Jurkat, Clone E6-1 (cell line): ENCODE data around the gene C16orf82.
"Not testable (repeated sequence)": the region's sequence is repeated elsewhere in the genome, so short reads cannot be mapped to it uniquely, and the experiment has no call there.

Source experiments
- DNase-seq: peaks from one replicate; pipeline ENCODE4 v3.0.0-alpha.2; 2011; ENCODE audit warnings: low read depth, low spot score
- H3K4me3 ChIP-seq: 2 replicates; pipeline ENCODE4 v1.5.1; 2011; ENCODE audit warnings: mild to moderate bottlenecking, low read length, control low read depth, moderate library complexity

C16orf82 gene

DNA sequence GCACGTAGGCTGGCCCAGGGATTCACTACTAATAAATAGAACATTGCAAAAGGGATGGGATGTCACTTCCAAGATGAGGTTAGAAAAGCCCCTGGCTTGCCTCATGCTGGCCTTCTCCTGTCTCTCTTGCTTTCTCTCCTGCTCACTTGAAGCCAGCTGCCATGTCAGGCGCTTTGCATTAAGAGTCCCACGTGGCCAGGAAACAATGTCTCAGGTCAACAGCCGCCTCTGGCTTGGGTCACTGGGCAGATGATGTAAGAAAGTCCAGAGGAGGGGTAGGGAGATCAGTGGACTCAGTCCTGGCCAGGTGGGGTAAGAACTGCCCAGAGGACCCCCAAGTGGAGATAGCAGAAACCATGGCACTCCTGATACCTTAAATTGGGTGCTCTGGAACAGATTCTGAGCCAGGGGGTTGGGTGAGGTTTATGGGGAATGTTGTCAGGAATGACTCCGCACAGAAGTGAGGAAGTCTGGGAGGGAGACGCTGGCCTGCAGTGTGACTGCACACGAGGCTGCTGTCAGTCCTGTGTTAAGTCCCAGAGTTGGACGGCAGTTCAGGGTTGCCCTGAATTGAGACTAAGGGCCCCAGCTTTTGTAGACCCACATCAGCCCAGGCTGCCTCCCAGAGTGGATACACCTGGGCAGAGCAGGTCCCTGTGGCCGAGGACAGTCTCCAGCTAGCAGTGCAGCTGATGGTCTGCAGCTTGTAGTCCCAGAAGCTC, 17.7 kb downstream of the C16orf82 start:
- DNase-seq: no peak
- H3K4me3 ChIP-seq: no peak overlapping the region

DNA sequence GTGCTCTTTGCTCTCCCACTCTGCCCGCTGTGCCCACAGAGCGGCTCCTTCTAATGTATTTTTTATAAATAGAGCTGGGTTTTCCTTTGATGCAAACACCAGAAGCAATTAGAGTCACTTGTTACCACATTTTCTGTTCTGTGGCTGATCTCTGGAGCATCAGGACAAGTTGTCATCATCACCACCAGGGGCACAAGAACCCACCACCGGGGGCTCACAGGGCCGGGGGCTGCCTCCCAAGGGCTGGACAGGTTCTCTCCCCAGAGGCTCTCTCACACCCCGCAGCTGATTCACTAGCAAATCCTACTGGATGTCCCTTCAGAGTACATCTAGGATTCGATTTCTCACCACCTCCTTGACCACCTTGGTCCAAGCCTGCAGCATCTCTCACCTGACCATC, 18.5 kb downstream of the C16orf82 start:
- no peak for DNase-seq
- no peak overlapping the region for H3K4me3 ChIP-seq

DNA sequence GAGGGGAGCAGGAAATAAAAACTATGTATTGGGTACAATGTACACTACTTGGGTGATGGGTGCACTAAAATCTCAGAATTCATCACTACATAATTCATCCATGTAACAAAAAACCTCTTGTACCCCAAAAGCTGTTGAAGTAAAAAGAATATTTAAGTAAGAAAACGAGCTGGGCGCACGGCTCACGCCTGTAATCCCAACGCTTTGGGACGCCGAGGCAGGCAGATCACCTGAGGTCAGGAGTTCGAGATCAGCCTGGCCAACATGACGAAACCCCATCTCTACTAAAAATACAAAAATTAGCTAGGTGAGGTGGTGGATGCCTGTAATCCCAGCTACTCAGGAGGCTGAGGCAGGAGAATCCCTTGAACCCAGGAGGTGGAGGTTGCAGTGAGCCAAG, 19.3 kb downstream of the C16orf82 start:
- DNase-seq, H3K4me3 ChIP-seq: not testable (repeated sequence)

DNA sequence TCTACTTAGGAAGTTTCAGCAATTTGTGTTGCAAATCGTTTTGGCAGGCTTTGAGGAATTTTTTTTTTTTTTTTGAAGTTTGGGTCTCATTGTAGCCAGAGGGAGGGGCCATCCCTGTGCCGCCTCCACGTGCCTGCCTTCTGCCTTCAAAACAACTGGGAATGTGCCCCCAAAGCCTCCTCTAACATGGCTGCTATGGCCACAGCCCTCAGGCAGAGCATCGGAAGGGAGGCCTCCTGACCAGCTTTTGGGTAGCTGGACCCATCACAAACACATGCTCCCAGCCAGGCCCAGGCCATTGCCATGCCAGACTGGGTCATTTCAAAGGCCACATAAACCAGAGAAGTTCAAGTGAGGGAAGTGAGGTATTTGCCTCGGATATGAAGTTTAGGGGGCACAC, 21.5 kb downstream of the C16orf82 start:
- no peak for DNase-seq
- no peak overlapping the region for H3K4me3 ChIP-seq

DNA sequence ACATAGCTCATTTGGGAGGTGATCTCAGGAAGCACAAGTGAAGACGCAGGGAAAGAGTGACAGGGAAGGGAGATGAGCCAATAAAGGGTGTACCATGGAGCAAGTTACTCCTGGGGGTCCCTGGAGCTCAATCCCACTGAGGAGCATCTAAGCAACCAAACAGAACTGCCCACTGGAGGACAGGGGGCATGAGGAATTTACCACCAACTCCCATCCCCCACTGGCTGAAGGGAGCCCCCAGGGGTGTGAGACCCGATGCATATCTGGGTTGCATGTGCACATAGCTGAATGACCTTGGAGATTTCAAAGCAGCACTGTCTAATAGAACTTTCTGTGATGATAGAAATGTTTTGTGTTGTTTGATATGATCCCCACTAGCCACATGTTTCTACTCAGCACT, 29.6 kb downstream of the C16orf82 start:
- no peak for DNase-seq
- no peak overlapping the region for H3K4me3 ChIP-seq

GRCh38 chr16:27097800-27098230, 31.1 kb downstream of the C16orf82 start:
- no peak for DNase-seq
- no peak overlapping the region for H3K4me3 ChIP-seq

- no peak for DNase-seq
- no peak overlapping the region for H3K4me3 ChIP-seq
These were observed 31.8 kb downstream of the C16orf82 start for GRCh38 chr16:27098366-27099049.

- DNase-seq: peak; percentile 60
These were observed 36.2 kb downstream of the C16orf82 start for GRCh38 chr16:27102701-27103575.

DNA sequence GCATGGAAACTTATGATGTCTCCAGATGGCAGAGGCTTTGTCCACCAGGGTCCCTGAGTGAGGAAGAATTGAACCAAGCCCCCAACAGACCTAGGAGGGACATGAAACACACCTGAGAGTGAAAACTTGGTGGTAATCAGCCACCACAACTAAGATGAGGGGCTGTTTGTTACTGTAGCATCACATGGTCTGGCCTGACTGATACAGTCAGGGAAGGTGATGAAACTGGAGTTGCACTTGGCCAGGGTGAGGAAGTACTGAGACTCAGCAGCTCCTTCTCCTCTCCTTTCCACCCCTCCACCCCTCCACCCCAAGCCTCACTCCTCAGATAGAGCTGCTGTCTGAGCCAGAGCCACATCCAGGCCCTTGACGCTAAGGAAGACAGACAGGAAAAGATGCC, 37.2 kb downstream of the C16orf82 start:
- DNase-seq: no peak
- no peak overlapping the region for H3K4me3 ChIP-seq

More at GRCh38 chr16:27102701-27103575, 36.2 kb downstream of the C16orf82 start:
- no peak overlapping the region for H3K4me3 ChIP-seq

DNA sequence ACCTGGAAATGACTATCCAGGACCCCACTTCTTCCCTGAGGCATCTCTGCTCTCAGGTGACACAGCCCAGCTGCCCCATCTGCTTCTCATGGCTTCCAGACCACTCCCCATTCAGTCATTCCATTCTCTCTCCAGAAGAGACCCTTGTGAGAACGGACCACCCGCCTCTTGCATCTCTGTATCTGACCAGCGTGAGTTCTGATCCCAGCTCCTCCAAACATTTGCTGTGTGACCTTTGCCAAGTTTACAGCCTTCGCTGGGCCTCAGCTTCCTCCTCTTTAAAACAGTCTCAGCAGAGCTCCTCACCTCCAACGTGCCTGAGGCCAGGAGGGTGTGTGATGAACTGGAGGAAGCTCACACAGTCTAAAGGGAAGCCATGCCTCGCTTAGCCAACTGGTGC, 39.6 kb downstream of the C16orf82 start:
- H3K4me3 ChIP-seq: no peak overlapping the region
- no peak for DNase-seq

DNA sequence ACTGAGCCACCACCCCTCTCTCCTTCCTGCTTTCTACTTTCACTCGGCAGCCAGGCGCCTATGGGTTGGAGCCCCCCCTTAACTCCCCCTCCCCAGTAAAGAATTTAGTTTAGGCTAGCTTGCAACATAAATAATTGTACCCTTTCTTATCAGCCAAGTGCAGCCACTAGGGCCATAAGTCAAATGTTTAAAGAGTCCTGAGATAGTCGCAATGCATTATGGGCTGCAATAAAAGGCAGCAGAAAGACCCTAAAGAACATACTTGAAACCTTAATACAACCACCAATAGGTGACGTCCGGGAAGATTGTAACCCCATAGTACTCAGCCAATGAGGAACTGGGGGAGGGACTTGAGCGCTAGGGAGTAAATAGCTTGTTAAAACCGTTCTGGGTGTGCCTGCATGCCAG, 40.5 kb downstream of the C16orf82 start:
- no peak overlapping the region for H3K4me3 ChIP-seq

DNA sequence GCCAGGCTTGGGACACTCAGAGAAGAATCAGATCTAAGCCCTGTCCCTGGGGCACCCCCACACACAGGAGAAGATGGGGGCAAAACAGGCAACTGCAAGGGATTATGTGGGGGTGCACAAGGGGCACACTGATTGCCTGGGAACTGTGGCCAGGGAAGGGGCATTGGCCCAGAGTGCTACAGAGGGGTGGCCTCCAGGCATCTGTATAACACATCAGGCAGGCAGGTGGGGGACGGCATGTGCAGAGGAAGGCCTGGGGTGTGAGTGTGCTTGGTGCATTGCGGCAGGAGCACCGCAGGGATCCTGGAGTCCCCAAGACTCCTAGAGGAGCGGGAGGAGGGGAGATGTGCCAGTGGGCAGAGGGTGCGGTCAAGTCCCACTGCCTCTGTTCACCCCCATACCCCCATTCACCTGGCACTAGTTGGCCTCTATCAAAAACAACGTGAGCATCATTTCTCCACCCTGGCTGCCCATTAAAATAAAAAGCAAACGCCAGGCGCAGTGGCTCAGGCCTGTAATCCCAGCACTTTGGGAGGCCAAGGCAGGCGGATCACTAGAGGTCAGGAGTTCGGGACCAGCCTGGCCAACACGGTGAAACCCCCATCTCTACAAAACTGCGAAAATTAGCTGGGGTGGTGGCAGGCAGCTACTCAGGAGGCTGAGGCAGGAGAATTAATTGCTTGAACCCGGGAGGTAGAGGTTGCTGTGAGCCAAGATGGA, 41.5 kb downstream of the C16orf82 start:
- H3K4me3 ChIP-seq: no peak overlapping the region
- no peak for DNase-seq

More for the DNA sequence above, 40.5 kb downstream of the C16orf82 start:
- no peak for DNase-seq

DNA sequence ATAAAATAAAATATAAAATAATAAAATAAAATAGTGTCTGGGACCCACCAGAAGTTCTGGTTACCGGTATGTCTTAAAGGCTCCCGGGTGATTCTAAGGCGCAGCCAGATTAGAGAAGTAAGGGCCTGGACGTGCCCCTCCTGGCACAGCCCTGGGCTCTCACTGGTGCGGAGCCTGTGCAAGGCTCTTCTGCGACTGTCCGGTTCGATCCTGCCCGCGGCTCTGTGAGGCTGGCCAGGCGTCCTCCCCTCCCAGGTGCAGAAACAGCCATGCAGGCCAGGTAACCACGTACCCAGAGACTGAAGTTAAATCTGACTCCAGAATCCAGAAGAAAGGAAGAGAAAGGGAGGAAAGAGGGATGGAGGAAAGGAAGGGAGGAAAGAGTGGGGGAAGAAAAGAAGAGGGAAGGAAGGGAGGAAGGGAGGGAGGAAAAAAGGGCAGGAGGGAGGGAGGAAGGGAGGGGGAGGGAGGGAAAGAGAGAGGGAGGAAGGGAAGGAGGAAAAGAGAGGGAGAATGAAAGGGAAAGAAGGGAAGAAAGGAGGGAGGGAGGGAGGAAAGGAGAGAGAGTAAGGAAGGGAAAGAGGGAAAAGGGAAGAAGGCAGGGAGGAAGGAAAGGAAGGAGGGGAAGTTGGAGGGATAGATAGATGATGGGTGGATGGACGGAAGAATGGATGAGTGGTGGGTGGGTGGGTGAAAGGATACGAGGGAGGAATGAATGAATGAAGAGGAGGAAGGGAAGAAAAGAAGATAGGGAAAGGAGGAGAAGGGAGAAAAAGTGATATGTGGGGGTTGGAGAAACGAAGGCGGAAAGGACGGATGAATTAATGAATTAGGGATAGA, 42.3 kb downstream of the C16orf82 start:
- peak overlapping the region; percentile 20; the same call in 1 of the 2 replicates for H3K4me3 ChIP-seq

DNA sequence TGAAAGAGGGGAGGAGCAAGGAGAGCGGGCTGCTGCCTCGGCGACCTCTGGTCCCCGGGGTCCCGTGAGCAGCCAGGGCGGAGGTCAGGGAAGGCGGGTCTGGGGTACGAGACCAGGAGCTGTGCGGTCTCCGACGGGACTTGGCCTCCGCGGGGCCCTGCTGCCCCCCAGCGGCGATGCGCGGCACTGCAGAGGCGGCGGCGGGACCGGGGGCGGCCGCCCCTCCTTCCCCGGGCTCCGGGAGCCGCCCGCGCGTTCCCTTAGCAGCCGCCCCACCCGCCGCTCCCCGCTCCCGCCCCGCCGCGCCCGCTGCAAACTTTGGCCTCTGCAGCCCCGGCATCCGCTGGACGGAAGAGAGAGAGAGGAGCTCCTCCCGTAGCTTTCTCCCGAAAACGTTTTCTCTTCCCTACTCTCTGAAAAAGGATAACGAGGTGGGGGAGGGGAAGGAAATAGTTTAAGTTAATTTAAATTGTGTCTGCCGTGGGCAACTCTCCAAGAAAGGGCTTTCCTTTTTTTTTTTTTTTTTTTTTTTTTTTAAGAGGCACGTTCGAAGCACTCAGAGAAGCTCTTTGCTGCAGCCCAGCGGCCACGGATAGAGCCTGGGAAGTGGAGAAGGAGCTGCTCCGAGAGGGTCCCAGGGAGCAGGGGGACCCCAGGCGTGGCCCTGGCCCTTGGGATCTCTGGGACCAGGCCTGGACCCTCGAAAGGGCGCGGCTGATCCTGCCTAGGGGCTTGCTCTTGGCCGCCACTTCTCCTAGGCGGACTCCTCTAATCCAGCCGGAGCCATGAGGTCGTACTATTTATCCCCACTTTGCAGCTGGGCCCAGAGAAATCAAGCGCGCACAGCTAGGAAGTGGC, 43.2 kb downstream of the C16orf82 start:
- peak overlapping the region; percentile 20 for H3K4me3 ChIP-seq

More for the DNA sequence above, 42.3 kb downstream of the C16orf82 start:
- DNase-seq: no peak

GRCh38 chr16:27110524-27110896, 43.8 kb downstream of the C16orf82 start:
- no peak overlapping the region for H3K4me3 ChIP-seq

More for the DNA sequence above, 43.2 kb downstream of the C16orf82 start:
- no peak for DNase-seq

GRCh38 chr16:27111486-27111885, 44.8 kb downstream of the C16orf82 start:
- no peak overlapping the region for H3K4me3 ChIP-seq
- no peak for DNase-seq

More at GRCh38 chr16:27110524-27110896, 43.8 kb downstream of the C16orf82 start:
- DNase-seq: no peak

DNA sequence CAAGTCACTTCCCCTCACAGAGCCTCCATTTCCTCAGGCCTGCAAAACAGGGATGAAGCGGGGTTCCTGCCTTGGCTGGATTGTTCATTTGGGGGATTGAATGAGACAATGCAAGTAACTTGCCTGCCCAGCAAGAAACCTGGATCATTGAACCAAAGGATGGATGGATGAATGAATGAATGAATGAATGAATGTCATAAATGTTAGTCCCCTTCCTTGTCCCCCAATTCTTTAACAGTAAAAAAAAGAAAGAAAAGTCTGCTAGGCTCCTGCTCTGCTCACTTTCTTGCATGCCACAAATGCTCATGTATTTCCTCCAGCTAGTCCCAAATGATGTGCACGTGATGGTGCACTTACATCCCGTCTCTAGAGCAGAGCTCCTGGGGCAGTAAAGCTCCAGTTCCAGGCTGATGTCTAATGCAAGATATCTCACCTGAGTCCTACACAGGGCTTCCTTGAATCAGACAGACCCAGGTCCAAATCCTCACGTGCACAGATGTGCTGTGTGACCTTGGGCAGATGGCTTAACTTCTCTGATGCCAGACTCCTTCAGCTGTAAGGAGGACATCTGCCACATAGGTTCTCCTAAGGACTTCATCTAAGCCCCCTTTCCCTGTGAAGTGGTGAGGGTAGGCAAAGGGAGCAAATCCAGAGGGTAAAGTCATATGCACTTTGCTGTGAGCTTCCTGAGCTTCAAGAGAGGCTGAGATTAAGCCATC, 45.5 kb downstream of the C16orf82 start:
- no peak overlapping the region for H3K4me3 ChIP-seq
- DNase-seq: no peak
